ENCODE results near the gene CAMTA2. TPM values are rescaled to one million over a fixed set of nuclear protein-coding genes. Genes with fewer than 3 reads are reported as not detected.
"Not testable (repeated sequence)": the region's sequence is repeated elsewhere in the genome, so short reads cannot be mapped to it uniquely, and the experiment has no call there.

Gene CAMTA2
- 10 to 100 TPM; 18.9 to 22.5 (median 22.3) TPM for polyA plus RNA-seq (ENCODE audit: insufficient read length in 3 of 3)

- DNase-seq (ENCODE audit: low read depth in 3 of 3, low spot score in 2 of 3) = peak in 1 of 3 donors; percentile 55
Measured at GRCh38 chr17:4986951-4987766, at the start of gene CAMTA2. Gene CAMTA2 (minus strand): TSS chr17:4987675. CDS start chr17:4986222, 1,453 bp downstream.

- no peak for DNase-seq (ENCODE audit: low read depth in 3 of 3, low spot score in 2 of 3)
Measured at GRCh38 chr17:5035315-5035714, 47.8 kb upstream of the CAMTA2 start, which contains the start of gene SLC52A1. Gene SLC52A1 (minus strand): TSS chr17:5035426. CDS start chr17:5034606, 820 bp downstream.

GRCh38 chr17:5034651-5035050 lies 47.2 kb upstream of the CAMTA2 start:
- DNase-seq (ENCODE audit: low read depth in 3 of 3, low spot score in 2 of 3) = no peak

- DNase-seq (ENCODE audit: low read depth in 3 of 3, low spot score in 2 of 3) = no peak
Measured at GRCh38 chr17:5034063-5034462, 46.6 kb upstream of the CAMTA2 start.

GRCh38 chr17:5033352-5034015 lies 46.0 kb upstream of the CAMTA2 start:
- DNase-seq (ENCODE audit: low read depth in 3 of 3, low spot score in 2 of 3) = no peak

- no peak for DNase-seq (ENCODE audit: low read depth in 3 of 3, low spot score in 2 of 3)
Measured at GRCh38 chr17:5032865-5033264, 45.4 kb upstream of the CAMTA2 start.

GRCh38 chr17:5031365-5032082 lies 44.0 kb upstream of the CAMTA2 start:
- peak; percentile 80 to 81 (median 81) for DNase-seq (ENCODE audit: low read depth in 3 of 3, low spot score in 2 of 3)

GRCh38 chr17:5030168-5030567 lies 42.7 kb upstream of the CAMTA2 start:
- not testable (repeated sequence) for DNase-seq (ENCODE audit: low read depth in 3 of 3, low spot score in 2 of 3)

GRCh38 chr17:5027916-5028315 lies 40.4 kb upstream of the CAMTA2 start:
- DNase-seq (ENCODE audit: low read depth in 3 of 3, low spot score in 2 of 3) = no peak

- no peak for DNase-seq (ENCODE audit: low read depth in 3 of 3, low spot score in 2 of 3)
Measured at GRCh38 chr17:5027299-5027698, 39.8 kb upstream of the CAMTA2 start.

- no peak for DNase-seq (ENCODE audit: low read depth in 3 of 3, low spot score in 2 of 3)
Measured at GRCh38 chr17:5024604-5025003, 37.1 kb upstream of the CAMTA2 start.

GRCh38 chr17:5023588-5024147 lies 36.2 kb upstream of the CAMTA2 start:
- no peak for DNase-seq (ENCODE audit: low read depth in 3 of 3, low spot score in 2 of 3)

- no peak for DNase-seq (ENCODE audit: low read depth in 3 of 3, low spot score in 2 of 3)
Measured at GRCh38 chr17:5022171-5022711, 34.8 kb upstream of the CAMTA2 start.

GRCh38 chr17:5020502-5021023 lies 33.1 kb upstream of the CAMTA2 start:
- no peak for DNase-seq (ENCODE audit: low read depth in 3 of 3, low spot score in 2 of 3)

GRCh38 chr17:5019475-5019956 lies 32.0 kb upstream of the CAMTA2 start:
- no peak for DNase-seq (ENCODE audit: low read depth in 3 of 3, low spot score in 2 of 3)

- no peak for DNase-seq (ENCODE audit: low read depth in 3 of 3, low spot score in 2 of 3)
Measured at GRCh38 chr17:5014357-5014756, 26.9 kb upstream of the CAMTA2 start.

- DNase-seq (ENCODE audit: low read depth in 3 of 3, low spot score in 2 of 3) = no peak
Measured at GRCh38 chr17:5011928-5012327, 24.5 kb upstream of the CAMTA2 start.

GRCh38 chr17:5003214-5003867 lies 15.9 kb upstream of the CAMTA2 start:
- DNase-seq (ENCODE audit: low read depth in 3 of 3, low spot score in 2 of 3) = no peak

GRCh38 chr17:5002121-5002788 lies 14.8 kb upstream of the CAMTA2 start:
- no peak for DNase-seq (ENCODE audit: low read depth in 3 of 3, low spot score in 2 of 3)
